Neuron (in vitro differentiated cells): ENCODE results near the gene TP73.

Experiments used
- H2AFZ ChIP-seq: one replicate; pipeline ENCODE4 v1.6.1; 2013; ENCODE audit warnings: low read depth, mild to moderate bottlenecking, inconsistent platforms, low read length, moderate library complexity
- H3K27me3 ChIP-seq: one replicate; pipeline ENCODE4 v1.6.1; 2013; ENCODE audit warnings: low read length; ENCODE audit not compliant: insufficient read depth
- H3K36me3 ChIP-seq: one replicate; pipeline ENCODE4 v1.6.1; 2013; ENCODE audit warnings: low read length; ENCODE audit not compliant: insufficient read depth
- H3K4me1 ChIP-seq: one replicate; pipeline ENCODE4 v1.6.1; 2013; ENCODE audit warnings: low read length; ENCODE audit not compliant: insufficient read depth
- H3K4me3 ChIP-seq: 2 replicates; pipeline ENCODE4 v1.5.1; 2013; ENCODE audit warnings: mild to moderate bottlenecking, low read length, moderate library complexity
- H3K9me3 ChIP-seq: one replicate; pipeline ENCODE4 v1.6.1; 2013; ENCODE audit warnings: low read length

Gene TP73

GRCh38 chr1:3651930-3652547 is at the start of gene TP73:
Gene TP73, plus strand, starts transcription at chr1:3652516. Its CDS starts 29,850 bp downstream, at chr1:3682366.
- H3K36me3 ChIP-seq, result peaks cover 3% of the 10 kb centered on the region
- H3K9me3 ChIP-seq, result no peaks in the 10 kb centered on the region
- H2AFZ ChIP-seq, result no peak within 1 kb of the TSS
- H3K27me3 ChIP-seq, result peaks cover 66% of the 10 kb centered on the region
- no peak within 1 kb of the TSS for H3K4me3 ChIP-seq
- H3K4me1 ChIP-seq, result peaks cover 10% of the 10 kb centered on the region

- Histone ChIP-seq H3K4me1 (peaks cover 16% of the 10 kb centered on the region), H3K9me3 (no peaks in the 10 kb centered on the region), H2AFZ (no peak overlapping the region), H3K4me3 (no peak overlapping the region), H3K36me3 (no peaks in the 10 kb centered on the region), H3K27me3 (no peaks in the 10 kb centered on the region)
Measured at GRCh38 chr1:3603156-3603555, 49.2 kb upstream of the TP73 start.

GRCh38 chr1:3603571-3604467 is 48.5 kb upstream of the TP73 start:
- H3K36me3 ChIP-seq, result no peaks in the 10 kb centered on the region
- H3K4me1 ChIP-seq, result peaks cover 11% of the 10 kb centered on the region
- no peak overlapping the region for H3K4me3 ChIP-seq
- no peak overlapping the region for H2AFZ ChIP-seq
- H3K27me3 ChIP-seq, result no peaks in the 10 kb centered on the region
- no peaks in the 10 kb centered on the region for H3K9me3 ChIP-seq

GRCh38 chr1:3604468-3604974 is 47.8 kb upstream of the TP73 start:
- Histone ChIP-seq H3K27me3 (no peaks in the 10 kb centered on the region), H3K9me3 (no peaks in the 10 kb centered on the region), H2AFZ (no peak overlapping the region), H3K4me3 (no peak overlapping the region), H3K4me1 (peaks cover 9% of the 10 kb centered on the region), H3K36me3 (no peaks in the 10 kb centered on the region)

- Histone ChIP-seq H3K4me3 (no peak overlapping the region), H3K4me1 (peaks cover 16% of the 10 kb centered on the region), H2AFZ (no peak overlapping the region), H3K36me3 (no peaks in the 10 kb centered on the region), H3K27me3 (no peaks in the 10 kb centered on the region), H3K9me3 (no peaks in the 10 kb centered on the region)
Measured at GRCh38 chr1:3604997-3605823, 47.1 kb upstream of the TP73 start.

GRCh38 chr1:3606779-3607702 is 45.3 kb upstream of the TP73 start:
- Histone ChIP-seq H3K9me3 (no peaks in the 10 kb centered on the region), H3K27me3 (no peaks in the 10 kb centered on the region), H3K36me3 (no peaks in the 10 kb centered on the region), H2AFZ (no peak overlapping the region), H3K4me1 (peaks cover 19% of the 10 kb centered on the region), H3K4me3 (no peak overlapping the region)

GRCh38 chr1:3607703-3608065 is 44.6 kb upstream of the TP73 start:
- peaks cover 4% of the 10 kb centered on the region for H3K27me3 ChIP-seq

GRCh38 chr1:3608154-3608553 is 44.2 kb upstream of the TP73 start:
- Histone ChIP-seq H3K4me3 (no peak overlapping the region), H3K9me3 (no peaks in the 10 kb centered on the region), H3K27me3 (peaks cover 8% of the 10 kb centered on the region), H3K4me1 (peaks cover 24% of the 10 kb centered on the region), H3K36me3 (no peaks in the 10 kb centered on the region), H2AFZ (no peak overlapping the region)

More at GRCh38 chr1:3607703-3608065, 44.6 kb upstream of the TP73 start:
- Histone ChIP-seq H2AFZ (no peak overlapping the region), H3K36me3 (no peaks in the 10 kb centered on the region), H3K9me3 (no peaks in the 10 kb centered on the region), H3K4me1 (peaks cover 19% of the 10 kb centered on the region), H3K4me3 (no peak overlapping the region)

- H2AFZ ChIP-seq, result no peak overlapping the region
- peaks cover 9% of the 10 kb centered on the region for H3K27me3 ChIP-seq
- no peaks in the 10 kb centered on the region for H3K36me3 ChIP-seq
- no peak overlapping the region for H3K4me3 ChIP-seq
- no peaks in the 10 kb centered on the region for H3K9me3 ChIP-seq
- peaks cover 34% of the 10 kb centered on the region for H3K4me1 ChIP-seq
Measured at GRCh38 chr1:3609016-3609768, 43.1 kb upstream of the TP73 start.

GRCh38 chr1:3609769-3610526 is 42.4 kb upstream of the TP73 start:
- peak overlapping the region; percentile 57 for H3K4me3 ChIP-seq
- no peaks in the 10 kb centered on the region for H3K36me3 ChIP-seq
- H3K4me1 ChIP-seq, result peaks cover 42% of the 10 kb centered on the region
- no peaks in the 10 kb centered on the region for H3K9me3 ChIP-seq
- peaks cover 9% of the 10 kb centered on the region for H3K27me3 ChIP-seq
- H2AFZ ChIP-seq, result no peak overlapping the region

- H3K4me3 ChIP-seq, result peak overlapping the region; percentile 57
- no peaks in the 10 kb centered on the region for H3K36me3 ChIP-seq
- no peak overlapping the region for H2AFZ ChIP-seq
- no peaks in the 10 kb centered on the region for H3K9me3 ChIP-seq
- peaks cover 9% of the 10 kb centered on the region for H3K27me3 ChIP-seq
- H3K4me1 ChIP-seq, result peaks cover 43% of the 10 kb centered on the region
Measured at GRCh38 chr1:3610527-3611169, 41.7 kb upstream of the TP73 start.
